Measurements from ENCODE around the gene OR52E1.
"Not testable (repeated sequence)": the region's sequence is repeated elsewhere in the genome, so short reads cannot be mapped to it uniquely, and the experiment has no call there.

OR52E1 gene

DNA sequence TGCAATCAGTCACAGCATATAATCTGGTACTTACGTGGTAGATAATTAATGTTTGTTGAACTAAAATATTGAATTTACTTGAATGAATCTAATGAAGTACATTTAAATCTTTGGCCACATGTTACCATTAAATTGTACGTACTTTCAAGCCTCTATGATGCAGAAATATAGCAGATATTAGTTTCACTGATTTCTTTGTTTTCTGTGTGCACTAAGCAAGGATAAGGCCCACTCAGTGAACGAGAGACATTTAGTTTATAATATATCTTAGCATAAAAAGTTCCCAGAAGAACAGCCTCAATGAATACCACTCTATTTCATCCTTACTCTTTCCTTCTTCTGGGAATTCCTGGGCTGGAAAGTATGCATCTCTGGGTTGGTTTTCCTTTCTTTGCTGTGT lies at the start of gene OR52E1:
Gene OR52E1, plus strand, starts transcription at position 301 of the 400 bp plus-strand sequence.
- DNase-seq, result no peak

DNA sequence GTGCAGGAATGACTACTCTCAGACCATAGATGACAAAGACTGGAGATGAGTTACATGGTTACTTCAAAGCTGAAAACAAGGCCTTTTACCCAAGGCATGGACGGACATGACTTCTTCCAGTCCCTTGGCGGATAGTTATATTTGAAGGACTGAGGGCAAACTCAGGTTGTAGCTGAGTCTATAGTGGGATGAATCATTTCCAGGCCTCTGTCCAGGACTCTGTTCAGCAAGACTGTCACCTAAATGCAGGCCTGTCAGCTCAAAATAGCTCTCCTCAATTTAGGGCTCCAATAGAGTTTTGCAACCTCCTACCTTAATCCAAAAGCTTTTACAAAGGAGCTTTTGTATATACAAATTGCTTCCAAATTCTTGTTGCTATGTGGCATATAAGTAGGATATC lies 47.4 kb upstream of the OR52E1 start:
- DNase-seq, result no peak

DNA sequence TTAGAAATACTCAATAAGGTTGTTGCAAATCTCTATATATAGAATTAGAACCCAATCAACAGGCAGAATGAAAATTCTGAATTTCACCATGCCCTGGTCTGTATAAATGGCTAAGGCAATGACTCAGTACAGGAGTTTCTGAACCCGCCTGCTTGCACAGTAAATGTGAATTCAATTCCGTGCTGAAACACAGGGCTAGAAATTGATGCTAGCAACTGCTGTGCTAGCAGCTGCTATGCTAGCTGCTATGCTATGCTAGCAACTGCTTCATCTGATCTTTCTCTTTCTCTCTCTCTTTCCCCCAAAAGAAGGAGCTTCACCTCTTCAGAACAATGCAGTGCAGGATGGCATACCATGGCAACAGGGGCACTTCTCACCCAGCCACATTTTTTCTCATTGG lies 32.7 kb upstream of the OR52E1 start:
- DNase-seq, result no peak

DNA sequence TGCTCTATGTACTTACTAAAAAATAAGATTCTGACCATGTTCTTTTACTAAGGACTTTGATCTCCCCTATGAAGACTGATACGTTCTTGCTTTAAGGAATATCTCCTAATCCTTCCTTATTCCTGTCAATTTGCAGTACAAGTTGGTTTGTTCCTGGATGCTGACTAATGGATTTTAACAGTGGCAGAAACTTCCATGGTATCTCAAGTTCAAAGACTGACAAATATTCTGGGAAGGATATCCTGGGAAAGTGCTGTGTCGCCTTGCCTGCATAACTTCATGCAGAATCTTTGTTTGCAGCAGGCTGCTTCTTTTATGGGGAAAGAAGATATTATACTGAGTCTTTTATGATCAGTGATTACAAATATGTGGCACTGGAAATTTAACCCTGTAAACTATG lies 31.4 kb upstream of the OR52E1 start:
- no peak for DNase-seq

DNA sequence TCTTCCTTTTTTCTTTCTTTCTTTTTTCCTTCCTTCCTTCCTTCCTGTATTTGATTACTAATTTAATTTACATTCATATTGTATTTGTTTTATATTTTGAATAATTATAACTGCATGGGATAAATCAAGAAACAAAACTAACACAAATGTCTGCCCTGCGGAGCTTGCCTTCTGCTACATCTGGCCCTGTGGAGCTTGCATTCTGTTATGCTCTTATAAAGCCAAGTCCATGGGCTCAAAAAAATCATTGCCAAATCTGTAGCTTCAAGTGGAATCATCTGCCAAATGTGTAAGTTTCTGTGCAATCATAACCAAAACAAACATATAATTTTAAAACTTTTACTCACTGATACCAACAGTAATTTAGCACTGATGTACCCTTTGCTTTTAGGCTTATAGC lies 31.0 kb upstream of the OR52E1 start:
- DNase-seq, result peak in 1 of 2 experiments; percentile 6

DNA sequence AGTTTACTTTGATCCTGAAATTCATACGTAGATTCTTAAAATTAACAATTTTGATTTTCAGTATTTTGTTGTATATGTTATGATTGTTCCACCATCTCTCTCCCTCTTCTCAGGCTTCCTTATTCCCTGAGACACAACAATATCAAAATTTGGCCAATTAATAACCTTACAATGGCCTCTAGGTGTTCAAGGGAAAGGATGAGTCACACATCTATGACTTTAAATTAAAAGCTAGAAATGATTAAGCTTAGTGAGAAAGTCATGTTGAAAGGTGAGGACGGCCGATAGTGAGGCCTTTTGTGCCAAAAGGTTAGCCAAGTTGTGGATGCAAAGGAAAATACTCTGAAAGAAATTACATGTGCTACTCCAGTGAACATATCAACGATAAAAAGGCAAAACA lies 28.5 kb upstream of the OR52E1 start:
- DNase-seq, result no peak

DNA sequence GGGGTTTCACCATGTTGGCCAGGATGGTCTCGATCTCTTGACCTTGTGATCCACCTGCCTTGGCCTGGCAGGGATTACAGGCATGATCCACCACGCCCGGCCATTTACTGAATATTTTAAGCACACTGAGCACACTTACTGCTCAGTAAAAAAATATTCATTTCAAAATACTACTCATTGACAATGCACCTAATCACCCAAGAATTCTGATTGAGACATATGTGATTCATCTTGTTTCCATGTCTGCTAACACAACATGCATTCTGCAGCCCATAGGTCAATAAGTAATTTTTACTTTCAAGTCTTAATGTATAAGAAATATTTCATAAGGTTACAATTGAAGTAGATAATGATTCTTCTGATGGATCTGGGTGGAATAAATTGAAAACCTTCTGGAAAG lies 27.3 kb upstream of the OR52E1 start:
- DNase-seq, result no peak

DNA sequence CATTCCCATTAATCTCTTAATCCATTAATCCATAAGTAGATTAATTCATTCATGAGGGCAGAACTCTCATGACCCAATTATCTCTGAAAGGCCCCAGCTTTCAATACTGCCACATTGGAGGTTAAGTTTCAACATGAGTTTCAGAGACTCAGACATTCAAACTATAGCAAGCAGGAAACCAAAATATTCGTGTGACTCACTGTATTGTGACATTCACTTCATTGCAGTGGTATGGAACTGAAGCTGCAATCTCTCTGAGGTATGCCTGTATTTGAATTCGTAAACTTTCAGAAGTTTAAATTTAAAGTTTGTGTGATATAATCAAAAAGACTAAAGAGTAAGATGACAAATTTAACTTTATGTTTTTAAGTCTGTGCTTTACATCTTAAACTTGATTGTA lies 26.0 kb upstream of the OR52E1 start:
- DNase-seq, result no peak

DNA sequence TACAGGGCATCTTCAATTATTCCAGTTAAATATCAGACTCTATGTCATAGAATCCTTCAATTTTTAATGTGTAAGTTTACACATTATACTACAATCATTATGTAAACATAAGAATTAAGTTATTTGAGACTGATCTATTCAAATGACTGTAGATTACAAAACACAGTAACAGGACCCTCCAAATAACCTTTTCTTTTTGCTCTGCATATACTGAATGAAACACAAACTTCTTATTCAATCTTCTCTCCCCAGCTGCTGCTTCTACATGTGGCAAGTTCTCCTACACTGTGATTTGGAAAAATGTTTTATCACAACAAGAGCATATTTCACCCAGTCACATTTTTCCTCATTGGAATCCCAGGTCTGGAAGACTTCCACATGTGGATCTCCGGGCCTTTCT lies 23.1 kb upstream of the OR52E1 start, which contains the start of gene OR52J3:
Gene OR52J3, plus strand, starts transcription at position 301 of the 400 bp plus-strand sequence. Its CDS starts 0 bp downstream, at position 301.
- DNase-seq, result no peak

DNA sequence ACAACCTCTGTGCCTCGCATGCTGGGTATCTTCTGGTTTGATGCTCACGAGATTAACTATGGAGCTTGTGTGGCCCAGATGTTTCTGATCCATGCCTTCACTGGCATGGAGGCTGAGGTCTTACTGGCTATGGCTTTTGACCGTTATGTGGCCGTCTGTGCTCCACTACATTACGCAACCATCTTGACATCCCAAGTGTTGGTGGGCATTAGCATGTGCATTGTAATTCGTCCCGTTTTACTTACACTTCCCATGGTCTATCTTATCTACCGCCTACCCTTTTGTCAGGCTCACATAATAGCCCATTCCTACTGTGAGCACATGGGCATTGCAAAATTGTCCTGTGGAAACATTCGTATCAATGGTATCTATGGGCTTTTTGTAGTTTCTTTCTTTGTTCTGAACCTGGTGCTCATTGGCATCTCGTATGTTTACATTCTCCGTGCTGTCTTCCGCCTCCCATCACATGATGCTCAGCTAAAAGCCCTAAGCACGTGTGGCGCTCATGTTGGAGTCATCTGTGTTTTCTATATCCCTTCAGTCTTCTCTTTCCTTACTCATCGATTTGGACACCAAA lies 22.5 kb upstream of the OR52E1 start:
- DNase-seq, result no peak

DNA sequence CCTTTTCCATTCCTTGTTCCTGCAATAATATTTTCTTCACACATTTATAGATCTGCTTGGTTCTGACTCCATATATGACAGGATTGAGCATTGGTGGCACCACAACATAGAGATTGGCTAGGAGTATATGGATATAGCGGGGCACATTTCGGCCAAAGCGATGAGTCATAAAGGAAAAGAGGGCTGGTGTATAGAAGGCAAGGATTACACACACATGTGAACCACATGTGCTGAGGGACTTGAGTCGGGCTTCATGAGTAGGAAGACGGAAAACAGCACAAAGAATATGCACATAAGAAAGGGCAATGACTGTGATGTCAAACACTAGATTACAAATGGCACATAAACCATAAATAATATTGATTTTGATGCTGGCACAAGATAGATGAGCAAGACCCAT lies 10.7 kb upstream of the OR52E1 start:
- not testable (repeated sequence) for DNase-seq

DNA sequence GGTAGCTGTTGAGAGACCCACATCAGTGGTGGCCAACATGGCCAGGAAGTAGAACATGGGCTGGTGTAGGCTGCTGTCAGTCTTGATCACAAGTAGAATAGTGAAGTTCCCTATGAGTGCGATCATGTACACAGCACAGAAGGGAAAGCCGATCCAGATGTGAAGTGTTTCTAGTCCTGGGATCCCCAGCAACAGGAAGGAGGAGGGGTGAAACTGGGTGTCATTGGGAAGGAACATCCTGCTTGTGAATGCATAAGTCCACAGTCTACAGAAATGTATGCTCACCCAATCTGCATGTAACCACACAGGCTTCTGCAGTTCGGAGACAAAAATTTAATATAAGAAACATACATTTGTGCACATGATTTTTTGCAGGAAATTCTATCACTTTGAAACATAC lies 10.0 kb upstream of the OR52E1 start, which contains the start of gene OR52E2:
Gene OR52E2, minus strand, starts transcription at position 237 of the 400 bp plus-strand sequence. Its CDS starts 0 bp downstream, at position 237.
- no peak for DNase-seq

DNA sequence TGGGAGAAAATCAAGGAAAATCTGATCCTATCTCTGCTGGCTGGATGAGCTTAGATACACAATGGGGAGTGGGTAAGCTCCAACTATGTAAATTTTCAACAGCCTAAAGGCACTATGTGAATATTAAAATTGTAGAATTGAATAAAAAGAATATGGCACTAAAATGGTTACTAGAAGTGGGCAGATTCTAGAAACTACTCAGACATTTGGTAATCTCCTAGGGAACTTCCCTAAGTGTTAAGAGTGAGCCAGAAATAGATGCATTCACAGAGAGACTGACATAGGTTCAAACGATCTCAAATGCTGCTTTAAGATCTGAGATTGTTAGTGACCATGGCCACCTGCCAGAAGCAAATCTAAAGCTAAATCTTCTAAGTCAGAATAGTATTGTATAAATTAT lies 4.3 kb upstream of the OR52E1 start:
- DNase-seq, result no peak

DNA sequence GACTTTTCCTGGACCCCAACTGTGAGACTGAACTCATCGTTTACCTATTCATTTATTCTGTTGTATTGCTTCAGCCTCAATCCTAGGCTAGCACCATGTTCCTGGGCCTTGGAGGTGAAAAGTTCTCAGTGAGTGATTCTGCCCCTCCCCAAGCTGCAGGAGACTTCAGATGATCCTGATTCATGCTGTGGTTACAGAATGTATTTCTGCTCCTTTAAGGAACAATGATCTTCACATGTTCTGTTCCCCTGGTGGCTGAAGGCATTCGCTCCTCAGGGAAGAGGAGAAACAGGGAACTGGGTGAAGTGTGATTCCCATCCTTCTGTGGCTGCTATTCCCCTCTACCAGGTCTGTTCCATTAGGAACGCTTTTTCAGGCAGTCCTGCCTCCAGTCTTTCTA lies 2.4 kb downstream of the OR52E1 start:
- no peak for DNase-seq

DNA sequence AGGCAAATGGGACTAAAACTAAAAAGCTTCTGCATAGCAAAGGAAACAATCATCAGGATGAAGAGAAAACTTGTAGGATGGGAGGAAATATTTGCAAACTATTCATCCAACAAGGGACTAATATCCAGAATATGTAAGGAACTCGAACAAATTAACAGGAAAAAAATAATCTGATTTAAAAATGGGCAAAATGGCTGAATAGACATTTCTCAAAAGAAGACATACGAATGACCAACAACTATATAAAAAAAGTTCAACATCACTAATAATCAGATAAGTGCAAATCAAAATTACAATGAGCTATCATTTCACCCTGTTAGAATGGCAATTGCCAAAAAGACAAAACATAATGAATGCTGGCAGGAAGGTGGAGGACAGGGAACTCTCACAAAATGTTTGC lies 12.0 kb downstream of the OR52E1 start:
- no peak for DNase-seq

DNA sequence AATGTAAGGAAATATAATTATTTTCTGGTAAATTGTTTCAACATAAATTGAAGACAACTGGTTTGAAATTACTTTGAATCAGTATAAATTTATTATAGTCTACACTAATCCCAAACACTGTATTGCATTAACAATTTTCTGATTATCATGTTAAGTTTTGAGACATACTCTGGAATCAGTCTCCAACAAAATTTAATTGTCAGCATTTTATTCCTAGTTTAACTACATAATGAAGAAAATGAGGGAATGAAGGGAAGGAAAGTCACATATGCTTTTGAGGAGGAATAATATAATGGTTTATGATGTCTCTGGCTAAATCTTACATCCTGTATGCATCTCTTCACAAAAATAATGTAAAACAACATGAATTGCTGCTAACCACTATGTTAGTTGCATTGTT lies 14.2 kb downstream of the OR52E1 start:
- DNase-seq, result no peak

DNA sequence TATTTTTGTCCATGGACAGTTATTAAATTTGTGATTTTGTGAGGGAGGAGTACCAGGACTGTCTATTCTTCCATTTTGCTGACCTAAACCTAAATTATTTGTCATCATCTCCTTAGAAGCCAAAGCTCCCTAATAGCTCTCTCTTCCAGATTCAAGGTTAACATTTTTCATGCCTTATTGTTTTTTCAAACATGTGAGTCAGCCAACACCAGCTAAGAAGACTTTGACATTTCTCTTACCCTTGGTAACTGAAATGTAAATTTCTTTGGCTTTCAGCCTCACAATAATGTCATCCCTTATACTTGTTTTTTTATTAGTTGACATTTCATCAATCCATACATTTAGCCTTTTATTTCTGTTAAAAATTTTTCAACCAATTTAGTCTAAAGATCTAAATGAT lies 19.2 kb downstream of the OR52E1 start:
- DNase-seq, result no peak

DNA sequence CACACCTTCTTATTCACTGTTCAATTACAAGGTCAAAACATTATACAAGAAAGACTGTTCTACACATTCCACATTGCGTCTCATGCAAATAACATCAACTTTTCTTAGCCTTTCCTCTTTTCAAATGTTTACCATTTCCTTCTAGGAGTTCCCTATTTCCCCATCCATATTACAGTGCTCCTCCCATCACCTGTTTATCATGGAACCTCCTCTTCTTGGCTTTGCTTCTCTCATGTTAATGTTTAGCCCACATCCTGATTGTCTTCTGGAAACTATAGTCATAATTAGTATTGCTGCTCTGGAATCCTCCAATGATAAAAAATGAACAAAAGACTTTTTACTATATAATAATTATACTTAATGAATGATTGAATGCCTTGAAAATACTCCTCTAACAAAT lies 21.3 kb downstream of the OR52E1 start:
- DNase-seq, result no peak

DNA sequence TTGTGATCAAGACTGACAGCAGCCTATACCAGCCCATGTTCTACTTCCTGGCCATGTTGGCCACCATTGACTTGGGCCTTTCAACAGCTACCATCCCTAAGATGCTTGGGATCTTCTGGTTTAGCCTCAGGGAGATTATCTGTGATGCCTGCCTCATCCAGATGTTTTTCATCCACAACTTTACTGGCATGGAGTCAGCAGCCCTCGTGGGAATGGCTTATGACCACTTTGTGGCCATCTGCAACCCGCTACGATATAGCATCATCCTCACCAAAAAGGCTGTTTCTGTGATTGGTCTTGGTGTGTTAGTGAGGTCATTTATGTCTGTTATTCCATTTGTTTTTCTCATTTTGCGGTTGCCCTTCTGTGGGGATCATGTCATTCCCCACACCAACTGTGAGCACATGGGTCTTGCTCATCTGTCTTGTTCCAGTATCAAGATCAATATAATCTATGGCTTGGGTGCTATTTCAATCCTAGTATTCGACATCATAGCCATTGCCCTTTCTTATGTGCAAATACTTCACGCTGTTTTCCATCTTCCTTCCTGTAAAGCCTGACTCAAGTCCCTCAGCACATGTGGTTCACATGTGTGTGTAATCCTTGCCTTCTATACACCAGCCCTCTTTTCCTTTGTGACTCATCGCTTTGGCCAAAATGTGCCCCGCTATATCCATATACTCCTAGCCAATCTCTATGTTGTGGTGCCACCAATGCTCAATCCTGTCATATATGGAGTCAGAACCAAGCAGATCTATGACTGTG lies 23.6 kb downstream of the OR52E1 start:
- no peak for DNase-seq

DNA sequence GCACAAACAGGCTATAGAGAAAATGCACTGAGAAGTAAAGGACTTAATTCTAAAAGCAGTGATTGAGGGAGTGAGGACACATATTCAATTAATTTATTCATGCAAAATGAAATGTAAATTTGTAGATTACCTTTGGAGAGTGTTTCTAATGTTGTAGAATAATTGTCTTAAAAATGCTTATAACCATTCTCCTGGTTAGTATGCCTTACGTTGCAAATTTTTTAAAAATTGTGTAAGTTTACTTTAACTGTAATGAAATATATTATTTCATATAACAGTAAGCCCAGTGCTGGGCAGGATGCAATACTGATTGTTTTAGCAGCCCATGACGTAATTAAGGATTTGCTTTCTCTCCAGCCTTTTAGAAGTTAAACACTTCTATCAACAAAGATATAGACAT lies 26.6 kb downstream of the OR52E1 start:
- no peak for DNase-seq

DNA sequence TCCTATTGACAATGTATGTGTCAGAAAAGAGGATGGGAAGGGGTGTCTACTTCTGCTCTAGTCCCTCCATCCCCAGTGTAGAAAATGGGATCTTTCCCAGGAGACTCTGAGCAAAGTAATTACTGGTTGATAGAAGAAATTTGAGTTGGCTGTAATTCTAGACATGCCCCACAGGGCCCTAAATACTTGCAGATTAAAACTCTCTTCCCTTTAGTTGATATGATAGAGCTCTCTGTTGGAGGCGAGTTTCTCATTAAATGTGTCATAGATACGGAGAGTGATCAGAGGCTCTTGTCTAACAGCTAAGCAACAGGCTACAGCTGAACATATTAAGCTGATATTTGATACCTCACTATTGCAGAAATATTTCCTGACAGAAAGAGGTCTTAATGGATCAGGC lies 32.9 kb downstream of the OR52E1 start:
- DNase-seq, result no peak

DNA sequence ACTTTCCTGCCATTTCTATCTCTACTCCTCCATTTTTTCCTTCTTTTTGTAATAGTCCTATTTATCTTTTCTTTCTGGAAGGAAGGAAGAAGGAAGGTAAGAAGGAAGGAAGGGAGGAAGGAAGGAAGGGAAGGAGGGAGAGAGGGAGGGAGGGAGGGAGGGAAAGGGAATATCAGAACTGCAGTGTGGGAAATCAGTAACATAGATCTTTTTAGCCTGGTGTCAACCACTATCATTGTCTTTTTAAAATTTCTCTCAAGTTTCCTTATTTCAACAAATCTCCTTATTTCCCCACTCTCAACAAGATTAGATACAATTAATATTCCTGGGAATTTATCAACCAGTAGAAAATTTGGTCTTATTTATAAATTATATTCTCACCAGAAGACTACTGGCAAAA lies 33.7 kb downstream of the OR52E1 start:
- no peak for DNase-seq

DNA sequence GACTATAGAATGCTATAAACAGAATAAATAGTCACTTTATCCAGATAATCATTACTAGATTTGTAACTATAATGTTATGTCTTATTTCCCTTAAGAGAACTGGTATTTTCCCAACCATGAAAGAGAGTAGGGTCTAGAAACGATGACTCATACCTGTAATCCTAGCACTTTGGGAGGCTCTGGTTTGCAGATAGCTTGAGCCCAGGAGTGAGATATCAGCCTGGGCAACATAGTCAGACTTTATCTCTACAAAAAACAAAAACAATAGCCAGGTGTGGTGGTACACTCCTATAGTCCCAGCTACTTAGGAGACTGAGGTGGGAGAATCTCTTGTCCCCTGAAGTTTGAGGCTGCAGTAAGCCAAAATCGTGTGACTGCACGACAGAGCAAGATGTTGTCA lies 37.9 kb downstream of the OR52E1 start:
- DNase-seq, result no peak

DNA sequence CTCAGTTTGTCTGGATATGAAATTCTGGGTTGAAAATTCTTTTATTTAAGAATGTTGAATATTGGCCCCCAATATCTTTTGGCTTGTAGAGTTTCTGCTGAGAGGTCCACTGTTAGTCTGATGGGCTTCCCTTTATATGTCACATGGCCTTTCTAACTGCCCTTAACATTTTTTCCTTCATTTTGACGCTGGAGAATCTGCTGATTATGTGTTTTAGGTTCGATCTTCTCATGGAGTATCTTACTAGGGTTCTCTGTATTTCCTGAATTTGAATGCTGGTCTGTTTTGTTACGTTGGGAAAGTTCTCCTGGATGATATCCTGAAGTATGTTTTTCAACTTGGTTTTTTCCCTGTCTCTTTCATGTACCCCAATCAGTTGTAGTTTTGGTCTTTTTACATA lies 46.0 kb downstream of the OR52E1 start:
- DNase-seq, result no peak

DNA sequence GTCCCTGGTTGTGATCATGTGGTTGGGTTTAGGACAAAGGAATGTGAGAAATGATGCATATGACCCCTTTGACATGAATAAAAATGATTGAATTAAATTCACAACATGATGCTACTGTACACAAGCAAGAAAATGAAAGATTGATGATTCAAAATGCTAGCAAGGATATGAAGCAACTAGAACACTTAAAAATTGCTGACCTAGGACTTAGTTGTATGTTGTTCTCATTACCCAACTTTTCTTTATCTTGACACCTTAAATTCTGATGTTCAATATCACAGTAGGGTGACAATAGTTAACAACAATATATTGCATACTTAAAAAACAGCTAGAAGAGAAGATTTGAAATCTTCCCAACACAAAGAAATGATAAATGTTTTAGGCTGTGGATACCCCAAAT lies 48.2 kb downstream of the OR52E1 start:
- no peak for DNase-seq

All from NCI-H446 (cell line).